Fibroblast of pulmonary artery (primary cell): ENCODE results near the gene TSPYL6.
"Not testable (repeated sequence)": the region's sequence is repeated elsewhere in the genome, so short reads cannot be mapped to it uniquely, and the experiment has no call there.

Experiments used
- DNase-seq: peaks from one replicate; pipeline ENCODE4 v3.0.0-alpha.2; 2010; ENCODE audit warnings: low read depth
- H3K4me3 ChIP-seq: replicated peaks from 2 replicates; pipeline ENCODE4 v1.5.1; 2011; ENCODE audit warnings: low read depth, mild to moderate bottlenecking, control low read depth, low read length, moderate library complexity
- TF ChIP-seq, protein P1 (sequence below): IDR thresholded peaks from 2 replicates; pipeline ENCODE4 v1.5.1; 2011; ENCODE audit warnings: mild to moderate bottlenecking, control low read depth, low read length, inconsistent platforms; ENCODE audit errors: missing control alignments

The TSPYL6 gene

DNA sequence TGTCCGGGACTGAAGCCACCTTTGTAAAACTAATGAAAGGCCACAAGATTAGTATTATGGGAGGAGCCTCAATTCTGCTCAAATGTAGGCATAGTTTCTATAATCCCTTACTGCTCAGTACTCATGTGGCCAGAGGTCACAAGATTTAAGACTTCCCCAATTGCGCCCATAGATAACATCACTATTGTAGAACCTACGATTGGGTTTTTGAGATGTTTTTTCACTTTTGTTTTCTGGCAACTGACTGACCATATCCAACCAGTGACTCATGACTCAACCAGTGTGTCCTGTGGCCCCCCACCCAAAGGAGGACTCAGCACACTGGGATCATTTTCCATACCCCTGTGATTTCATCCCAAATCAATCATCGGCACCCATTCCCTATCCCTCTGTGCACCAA lies 15.2 kb upstream of the TSPYL6 start:
- DNase-seq, result no peak
- TF ChIP-seq, protein P1, sequence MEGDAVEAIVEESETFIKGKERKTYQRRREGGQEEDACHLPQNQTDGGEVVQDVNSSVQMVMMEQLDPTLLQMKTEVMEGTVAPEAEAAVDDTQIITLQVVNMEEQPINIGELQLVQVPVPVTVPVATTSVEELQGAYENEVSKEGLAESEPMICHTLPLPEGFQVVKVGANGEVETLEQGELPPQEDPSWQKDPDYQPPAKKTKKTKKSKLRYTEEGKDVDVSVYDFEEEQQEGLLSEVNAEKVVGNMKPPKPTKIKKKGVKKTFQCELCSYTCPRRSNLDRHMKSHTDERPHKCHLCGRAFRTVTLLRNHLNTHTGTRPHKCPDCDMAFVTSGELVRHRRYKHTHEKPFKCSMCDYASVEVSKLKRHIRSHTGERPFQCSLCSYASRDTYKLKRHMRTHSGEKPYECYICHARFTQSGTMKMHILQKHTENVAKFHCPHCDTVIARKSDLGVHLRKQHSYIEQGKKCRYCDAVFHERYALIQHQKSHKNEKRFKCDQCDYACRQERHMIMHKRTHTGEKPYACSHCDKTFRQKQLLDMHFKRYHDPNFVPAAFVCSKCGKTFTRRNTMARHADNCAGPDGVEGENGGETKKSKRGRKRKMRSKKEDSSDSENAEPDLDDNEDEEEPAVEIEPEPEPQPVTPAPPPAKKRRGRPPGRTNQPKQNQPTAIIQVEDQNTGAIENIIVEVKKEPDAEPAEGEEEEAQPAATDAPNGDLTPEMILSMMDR, result no peak
- no peak overlapping the region for H3K4me3 ChIP-seq

DNA sequence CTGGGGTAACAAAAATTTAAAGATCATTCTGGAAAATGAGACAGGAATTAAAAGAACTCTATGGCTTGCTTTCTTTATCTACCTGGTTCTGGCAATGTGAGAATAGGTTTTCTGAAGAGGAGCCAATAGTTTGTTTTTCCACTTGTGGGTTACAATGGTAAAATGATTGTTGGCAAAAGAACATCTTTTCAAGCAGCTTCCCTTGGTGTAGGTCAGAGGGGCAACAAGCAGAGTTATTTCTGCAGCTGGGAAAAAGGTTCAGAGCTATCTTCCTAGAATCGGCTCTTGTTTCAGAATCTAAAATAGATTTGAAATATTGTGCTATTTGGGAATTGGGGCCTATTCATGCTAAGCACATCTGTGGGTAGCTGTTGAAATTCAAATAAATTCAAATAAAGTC lies 11.5 kb upstream of the TSPYL6 start:
- H3K4me3 ChIP-seq, result no peak overlapping the region
- TF ChIP-seq, protein P1, result no peak
- no peak for DNase-seq

DNA sequence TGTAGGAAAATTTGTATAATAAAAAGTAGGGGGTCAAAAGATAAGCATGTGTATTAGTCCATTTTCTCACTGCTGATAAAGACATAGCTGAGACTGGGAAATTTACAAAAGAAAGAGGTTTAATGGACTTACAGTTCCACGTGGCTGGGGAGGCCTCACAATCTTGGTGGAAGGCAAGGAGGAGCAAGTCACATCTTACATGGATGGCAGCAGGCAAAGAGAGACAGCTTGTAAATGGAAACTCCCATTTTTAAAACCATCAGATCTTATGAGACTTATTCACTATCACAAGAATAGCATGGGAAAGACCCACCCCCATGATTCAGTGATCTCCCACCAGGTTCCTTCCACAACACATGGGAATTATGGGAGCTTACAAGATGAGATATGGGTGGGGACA lies 9.1 kb upstream of the TSPYL6 start:
- H3K4me3 ChIP-seq, DNase-seq: not testable (repeated sequence)

DNA sequence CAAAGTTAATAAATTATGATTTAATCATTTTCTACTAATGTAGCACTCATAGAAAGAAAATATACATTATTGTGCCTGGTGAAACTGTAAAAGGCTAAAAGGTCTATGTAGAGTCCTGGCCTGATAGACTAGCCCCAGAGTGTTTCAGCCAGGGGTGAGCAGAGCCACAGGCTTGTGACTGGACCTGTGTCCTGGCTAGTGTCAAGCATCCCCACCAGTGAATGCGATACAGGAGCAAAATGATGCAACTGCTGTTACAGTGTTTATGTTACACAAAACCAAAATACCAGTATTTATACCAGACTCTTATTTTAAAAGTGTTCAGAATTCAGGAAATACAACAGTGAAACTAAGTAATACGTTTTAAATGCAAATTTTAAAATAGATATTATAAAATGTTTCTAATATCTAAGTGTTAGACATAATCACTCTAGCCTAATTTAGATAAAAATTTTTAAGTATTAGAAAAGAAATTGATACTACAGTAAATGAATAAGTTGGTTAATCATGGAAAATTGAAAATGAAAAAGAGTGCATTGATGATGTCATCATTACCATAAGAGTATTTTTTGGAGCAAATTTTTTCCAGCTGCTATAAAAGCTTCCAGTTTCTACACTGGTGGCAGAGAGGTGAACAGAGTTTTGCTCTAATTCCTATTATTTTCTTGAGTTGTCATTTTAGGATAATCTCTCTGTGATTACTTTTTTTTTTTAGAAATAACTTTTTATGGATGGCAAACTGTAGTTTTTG lies 6.2 kb upstream of the TSPYL6 start:
- H3K4me3 ChIP-seq, result no peak overlapping the region
- DNase-seq, result peak; percentile 13
- TF ChIP-seq, protein P1, result no peak

DNA sequence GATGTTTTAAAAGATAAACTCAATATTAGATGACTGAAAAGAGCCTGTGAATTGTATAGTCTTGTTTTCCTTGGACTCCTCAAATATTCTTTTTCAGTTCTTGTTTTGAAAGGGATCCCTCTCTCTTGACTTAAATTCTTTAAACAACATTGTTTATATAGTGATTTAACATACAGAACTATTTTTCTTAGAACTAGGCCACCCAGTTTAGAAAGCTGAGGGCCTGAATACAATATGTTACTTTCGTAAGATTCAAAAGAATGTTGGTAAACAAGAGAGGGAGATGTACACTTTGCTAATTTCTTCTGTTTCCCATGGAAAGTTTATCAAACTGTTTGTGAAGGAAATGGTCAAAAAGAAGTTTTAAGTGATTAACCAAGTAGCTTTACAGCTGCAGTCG lies 5.5 kb upstream of the TSPYL6 start:
- H3K4me3 ChIP-seq, result no peak overlapping the region
- TF ChIP-seq, protein P1, result no peak
- no peak for DNase-seq

DNA sequence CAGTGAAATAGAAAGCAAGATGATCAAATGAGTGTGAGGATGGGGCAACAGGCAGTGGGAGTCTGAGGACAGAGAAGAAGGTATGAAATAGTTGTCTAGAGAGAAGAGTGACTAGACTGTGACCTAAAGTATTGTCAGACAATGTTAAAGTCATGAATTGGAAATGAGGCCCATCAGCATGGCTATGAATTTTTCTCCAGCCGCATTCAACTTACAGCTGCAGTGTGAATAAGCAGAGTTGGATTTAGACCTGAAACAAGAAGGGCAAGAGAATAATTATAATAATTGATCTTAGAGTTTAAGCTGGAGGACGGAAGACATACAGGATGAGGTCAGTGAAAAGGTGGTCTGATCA lies 4.2 kb upstream of the TSPYL6 start:
- no peak for DNase-seq
- TF ChIP-seq, protein P1, result no peak
- no peak overlapping the region for H3K4me3 ChIP-seq

GRCh38 chr2:54259413-54260240 lies 3.6 kb upstream of the TSPYL6 start:
- TF ChIP-seq, protein P1, result no peak
- DNase-seq, result no peak
- no peak overlapping the region for H3K4me3 ChIP-seq
